Endothelial cell of hepatic sinusoid (primary cell): Measurements from ENCODE around the gene ZNF296.

Source experiments
- in situ Hi-C: cut with HindIII; loops from 2 replicates; pipeline ENCODE4 v1.10.0; 2017; ENCODE audit warnings: low sequenced_read_pairs

The ZNF296 gene

DNA sequence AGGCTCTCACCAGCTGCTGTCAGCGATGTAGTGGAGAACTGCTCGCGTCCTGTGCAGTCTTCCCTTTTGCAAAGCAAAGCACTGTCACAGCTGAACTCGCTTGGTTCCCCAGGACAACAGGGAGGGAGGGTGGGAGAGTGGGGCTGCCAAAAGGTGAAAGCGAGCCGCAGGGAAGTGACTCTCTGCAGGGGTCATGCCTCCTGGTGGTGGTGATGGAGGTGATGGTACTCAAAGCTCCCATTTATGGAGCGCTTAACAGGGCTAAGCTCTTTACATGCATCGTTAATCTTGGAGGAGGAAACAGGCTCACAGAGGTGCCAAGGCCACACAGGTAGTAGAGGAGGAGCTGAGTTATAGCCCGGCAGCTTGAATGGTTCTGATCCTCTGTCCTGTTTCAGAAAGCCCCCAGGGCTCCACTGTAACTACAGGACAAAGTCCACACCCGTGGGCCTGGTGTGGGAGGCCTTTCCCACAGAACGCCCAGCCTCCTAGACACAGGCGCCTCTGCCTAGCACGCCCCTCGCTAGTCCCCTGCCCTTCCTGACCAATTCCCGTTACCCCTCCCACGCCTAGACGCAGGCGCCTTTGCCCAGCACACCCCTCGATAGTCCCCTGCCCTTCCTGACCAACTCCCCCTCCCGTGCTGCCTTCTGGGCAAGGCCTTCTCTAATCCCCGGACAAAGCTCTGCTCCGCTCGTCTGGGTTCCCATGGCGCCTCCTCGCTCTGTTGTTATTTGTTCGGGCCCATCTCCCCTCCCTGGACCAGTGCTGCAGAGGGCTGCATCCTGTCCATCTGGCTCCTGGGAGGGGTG, 27.4 kb upstream of the ZNF296 start:
- in situ Hi-C loops, result no loop called here

DNA sequence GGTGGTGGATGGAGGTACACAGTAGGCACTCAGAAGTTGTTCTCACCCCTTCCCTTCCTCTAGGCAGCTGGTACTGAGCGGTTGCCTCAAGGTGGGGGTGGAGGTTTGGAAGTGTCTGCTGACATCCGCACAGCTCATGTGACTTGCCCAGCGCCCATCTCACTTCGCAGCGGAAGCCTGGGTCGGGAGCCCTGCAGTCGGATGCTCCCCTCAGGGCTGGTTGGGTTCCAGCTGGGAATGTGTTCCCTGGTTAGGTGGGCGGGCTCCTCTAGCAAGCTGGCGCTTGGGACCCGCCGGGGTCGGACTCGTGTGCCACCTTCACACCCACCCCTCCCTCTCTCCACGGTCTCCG, 26.9 kb upstream of the ZNF296 start:
- in situ Hi-C loops, result no loop called here

DNA sequence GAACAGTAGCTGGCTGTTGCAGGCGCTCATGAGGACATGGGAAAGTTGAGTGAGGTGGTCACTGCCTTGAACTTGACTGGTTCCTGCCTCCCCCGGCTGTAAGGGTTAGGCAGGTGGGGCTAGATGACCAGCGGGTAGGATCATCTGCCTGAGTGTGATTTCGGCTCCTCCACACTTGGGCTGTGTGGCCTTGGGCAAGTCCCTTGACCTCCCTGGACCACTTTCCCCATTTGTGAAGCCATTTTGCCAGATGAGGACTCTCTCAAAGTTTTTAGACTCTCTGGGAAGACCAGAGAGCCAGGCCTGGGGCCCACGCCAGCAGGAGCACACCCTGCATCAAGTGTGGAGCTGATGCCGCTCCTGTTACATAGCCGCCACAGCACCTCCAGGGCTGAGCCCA, 26.2 kb upstream of the ZNF296 start:
- in situ Hi-C loops, result no loop called here

DNA sequence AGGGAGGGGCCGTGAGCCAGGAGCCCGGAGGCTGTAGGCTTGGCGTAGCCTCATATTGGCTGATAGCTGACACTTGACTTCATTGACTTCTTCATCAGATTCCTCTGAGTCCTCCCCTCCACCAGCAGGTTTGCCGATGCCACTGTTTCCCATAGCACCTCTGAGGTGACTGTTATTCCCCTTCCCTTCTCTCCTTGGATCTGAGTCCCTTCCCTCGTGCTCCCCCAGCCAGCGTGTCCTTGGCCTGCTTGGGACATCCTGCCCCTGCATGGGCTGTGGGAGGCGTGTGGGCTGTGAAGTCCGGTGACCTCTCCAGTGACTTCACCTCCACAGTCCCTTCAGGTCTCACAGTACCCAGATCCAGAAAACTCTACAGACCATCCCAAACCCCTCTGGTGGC, 25.5 kb upstream of the ZNF296 start:
- in situ Hi-C loops, result no loop called here

DNA sequence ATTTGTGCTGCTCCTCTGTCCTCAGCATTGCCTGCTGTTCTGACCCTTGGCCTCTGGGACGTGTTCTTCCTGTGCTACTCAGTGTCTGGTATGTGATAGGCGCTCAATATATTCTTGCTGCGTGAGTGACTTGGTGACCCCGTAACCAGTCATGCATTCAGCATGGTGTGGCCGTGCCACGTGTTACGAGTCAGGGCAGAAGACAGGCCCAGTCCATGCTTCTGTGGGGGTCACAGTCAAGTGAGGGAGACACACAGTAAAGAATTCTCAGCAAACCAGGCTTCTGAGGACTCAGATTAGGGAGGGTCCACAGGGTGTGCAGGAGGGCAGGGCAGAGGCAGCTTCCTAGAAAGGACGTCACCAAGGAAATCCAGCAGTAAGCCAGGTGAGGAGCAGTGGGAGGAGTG, 24.6 kb upstream of the ZNF296 start:
- in situ Hi-C loops, result no loop called here

DNA sequence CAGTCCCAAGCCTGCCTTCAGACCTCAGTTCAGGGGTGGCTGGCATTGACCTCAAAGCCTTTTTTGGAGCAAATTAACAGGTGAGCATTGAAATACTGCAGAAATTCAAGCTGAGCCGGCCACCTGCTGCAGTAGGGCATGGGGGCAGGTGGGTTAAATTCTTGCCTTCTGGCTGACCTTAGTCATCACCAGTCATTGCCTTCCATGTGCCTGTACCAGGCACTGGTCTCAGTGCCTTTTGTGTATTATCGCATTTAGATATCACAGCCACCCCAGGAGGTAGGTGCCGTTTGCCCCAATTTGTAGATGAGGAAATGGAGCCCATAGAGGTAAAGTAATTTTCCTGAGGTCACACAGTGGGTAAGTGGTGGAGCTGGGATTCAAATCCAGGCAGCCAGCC, 23.9 kb upstream of the ZNF296 start:
- in situ Hi-C loops, result no loop called here

DNA sequence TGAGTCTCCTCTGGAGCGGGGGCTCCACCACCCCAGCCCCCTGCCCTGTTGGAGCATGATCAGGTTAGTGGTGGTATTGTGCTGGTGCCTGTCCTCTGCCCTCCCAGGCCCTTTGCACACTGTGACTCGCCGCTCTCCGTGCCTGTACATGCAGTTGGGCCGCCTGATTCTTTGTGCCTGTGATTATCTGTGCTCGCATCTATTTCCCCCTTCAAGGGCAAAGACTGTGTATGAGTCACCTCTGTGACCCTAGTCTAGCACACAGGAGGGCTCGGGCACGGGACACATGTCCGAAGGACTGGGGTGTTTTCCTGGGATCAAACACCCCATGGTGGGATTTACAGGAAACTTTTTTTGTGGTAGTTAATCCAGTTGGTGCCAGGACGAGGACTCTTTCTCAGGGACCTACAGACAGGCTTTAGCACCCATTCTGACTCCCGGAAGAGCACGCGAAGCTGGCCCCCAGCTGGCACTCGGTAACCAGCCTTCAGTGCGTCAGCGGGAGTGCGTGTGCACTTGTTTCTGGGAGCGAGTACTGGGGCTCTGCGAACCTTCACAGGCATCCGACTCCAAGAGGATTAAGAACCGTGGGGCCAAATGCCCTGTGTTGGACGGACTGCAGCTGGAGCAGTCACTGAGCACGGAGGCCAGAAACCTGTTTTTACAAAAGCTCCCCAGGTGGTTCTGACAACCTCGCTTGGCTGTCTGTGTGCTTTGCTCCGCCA, 23.4 kb upstream of the ZNF296 start:
- in situ Hi-C loops, result no loop called here

DNA sequence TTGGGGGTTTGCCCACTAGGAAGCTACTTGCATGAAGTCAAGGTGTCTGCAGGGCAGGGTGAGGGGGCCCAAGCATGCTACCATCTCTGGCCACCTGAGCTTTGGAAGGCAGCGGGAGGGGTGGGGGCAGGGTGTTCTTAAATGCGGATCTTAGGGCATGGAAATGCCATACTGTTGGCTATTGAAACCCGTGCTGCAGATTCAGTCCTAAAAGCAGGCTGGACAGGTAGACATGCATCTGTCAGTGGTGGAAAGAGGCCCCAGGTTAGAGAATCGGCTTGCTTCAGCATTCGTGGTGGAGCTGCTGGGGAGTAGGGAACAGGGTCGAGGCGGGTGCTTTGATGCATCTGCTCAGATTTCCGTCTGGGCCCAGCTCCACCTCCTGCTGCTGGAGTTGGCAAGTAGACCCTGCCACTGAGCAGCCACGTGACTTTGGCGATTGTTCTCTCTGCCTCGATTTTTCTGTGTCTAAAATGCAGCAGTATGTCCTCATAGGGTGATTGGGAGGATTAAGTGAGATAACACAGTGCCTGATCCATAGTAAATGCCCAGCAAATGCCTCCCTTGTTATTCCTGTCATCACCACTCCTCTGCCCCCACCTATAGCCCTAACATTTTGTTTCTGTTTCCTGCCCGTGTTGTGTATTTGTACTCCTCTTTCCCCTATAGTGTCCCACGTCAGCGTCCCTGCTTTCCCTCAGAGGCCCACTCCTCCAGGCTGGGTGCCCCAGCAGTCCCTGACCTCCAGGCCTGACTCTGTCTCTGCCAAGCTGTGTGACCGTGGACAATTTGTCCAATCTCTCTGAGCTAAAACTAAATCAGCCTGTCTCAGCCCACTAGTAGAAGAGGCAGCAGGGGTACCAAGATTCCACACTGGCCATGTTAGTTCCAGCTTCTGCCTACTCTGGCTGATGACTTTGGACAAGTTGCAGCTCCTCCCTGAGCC, 22.5 kb upstream of the ZNF296 start:
- in situ Hi-C loops, result no loop called here

DNA sequence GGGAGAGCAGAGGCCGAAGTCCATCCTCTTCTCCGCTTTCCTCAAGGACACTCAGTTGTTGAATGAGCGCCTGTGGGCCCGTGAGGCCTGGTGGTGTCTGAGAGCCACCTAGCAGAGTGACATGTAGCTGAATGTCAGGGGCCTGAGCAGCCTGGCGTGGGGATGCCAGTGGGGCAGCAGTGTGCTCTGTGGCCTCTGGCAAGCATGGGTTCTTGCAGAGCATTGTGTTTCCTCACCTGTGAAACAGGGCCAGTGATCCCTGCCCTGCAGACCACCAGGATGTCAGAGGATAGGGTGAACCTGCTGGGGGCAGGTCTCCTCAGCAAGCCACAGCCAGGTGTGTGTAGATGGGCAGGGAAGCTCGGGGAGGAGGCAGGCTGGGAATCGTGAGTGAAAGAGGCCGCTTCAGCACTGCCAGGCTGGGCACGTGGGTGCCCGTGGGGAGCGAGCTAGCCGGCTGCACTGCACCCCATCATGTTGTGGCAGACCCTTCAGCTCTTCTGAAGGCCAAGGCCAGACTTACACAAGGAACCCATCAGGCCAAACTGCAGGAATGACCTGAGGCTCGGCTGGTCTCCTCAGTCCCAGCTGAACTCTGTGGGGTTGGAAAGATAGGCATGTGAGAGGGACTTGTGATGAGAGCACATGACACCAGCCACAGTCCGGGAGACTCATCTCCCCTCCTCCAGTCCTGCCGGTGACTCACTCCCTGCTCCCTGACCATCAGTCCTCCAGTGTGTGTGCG, 21.7 kb upstream of the ZNF296 start:
- in situ Hi-C loops, result no loop called here

DNA sequence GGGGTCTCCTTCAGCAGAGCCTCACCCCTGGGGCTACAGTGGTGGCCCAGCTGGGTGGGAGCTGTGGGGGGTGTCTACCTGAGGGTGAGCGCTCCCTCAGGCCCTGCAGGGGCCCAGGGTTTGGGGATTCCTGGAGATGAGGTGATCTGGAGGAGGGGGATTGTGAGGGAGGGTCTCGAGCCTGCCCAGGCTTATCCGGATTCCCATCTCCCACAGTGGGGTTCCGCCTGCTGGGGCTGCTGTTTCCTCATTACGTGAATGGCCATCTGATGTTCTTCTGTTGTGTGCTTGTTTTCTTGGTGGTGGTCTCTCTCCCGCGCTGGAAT, 21.1 kb upstream of the ZNF296 start:
- in situ Hi-C loops, result no loop called here

DNA sequence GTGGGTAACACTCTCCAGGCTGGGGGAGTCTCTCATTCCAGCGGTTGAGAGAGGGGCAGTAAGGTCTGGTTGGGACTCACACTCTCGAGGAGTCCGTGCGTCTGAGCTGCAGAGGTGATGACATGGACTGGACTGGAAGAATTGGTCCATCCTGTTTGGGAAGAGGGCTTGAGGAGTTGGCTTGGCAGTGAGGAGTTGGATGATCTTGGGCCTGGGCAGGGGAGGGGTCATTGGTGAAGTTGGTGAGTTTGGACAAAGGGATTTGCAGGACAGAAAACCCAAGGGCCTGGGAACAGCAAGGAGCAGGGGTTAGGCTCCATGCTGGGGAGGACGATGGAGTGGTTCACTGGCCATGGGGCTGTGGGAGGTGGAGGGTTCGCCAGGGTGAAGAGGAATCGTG, 20.4 kb upstream of the ZNF296 start:
- in situ Hi-C loops, result no loop called here

DNA sequence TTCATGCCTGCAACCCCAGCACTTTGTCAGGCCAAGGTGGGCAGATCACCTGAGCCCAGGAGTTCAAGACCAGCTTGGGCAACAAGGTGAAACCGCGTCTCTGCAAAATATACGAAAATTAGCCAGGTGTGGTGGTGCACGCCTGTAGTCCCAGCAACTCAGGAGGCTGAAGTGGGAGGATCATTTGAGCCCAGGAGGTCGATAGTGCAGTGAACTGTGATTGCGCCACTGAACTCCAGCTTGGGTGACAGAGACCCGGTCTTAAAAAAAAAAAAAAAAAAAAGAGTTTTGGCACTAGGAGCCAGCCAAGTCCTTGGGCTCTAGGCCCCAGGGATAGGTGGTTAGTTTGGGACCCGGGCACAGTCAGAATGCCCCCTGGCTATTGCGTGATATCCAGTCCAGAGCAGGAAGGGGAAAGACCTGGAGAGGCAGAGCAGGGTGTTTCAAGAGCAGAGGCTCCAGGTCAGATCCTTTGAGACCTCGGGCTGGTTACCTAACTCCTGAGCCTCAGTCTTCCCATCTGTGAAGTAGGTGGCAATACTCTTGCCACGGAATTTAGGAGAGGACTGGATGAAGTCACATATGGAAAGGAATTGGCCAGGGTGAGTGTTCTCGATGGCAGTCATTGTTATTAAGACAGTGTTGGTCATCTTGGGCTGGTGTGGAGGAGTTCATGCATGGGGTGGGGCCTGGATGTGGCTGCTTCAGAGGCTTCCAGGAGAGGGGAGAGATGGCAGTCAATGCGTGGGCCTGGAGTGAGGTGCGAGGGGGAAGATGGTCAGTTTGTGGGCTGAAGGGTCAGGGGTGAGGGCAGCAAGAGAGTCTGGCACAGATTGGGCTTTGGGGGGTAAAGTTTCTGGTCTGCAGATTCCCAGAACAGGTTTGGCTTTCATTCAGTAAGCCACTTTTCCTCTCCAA, 19.5 kb upstream of the ZNF296 start:
- in situ Hi-C loops, result no loop called here

DNA sequence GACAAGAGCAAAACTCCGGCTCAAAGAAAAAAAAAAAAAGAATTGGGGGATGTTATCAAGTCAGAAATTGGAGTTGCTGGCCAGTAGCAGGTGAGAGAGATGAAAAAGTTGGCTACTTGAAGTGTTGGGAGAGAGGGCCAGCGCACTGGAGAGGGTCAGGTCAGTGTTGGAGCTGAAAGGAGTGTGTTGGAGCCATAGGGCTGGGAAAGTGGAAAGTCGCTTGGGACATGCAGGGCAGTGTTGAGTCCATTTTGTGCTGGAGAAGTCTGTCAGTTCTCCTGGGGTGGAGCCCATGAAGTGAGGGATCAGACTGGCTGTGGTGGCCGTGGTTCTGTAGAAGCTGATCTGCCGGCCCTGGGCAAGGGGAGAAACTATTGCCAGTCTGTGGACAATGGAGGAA, 18.4 kb upstream of the ZNF296 start:
- in situ Hi-C loops, result no loop called here

DNA sequence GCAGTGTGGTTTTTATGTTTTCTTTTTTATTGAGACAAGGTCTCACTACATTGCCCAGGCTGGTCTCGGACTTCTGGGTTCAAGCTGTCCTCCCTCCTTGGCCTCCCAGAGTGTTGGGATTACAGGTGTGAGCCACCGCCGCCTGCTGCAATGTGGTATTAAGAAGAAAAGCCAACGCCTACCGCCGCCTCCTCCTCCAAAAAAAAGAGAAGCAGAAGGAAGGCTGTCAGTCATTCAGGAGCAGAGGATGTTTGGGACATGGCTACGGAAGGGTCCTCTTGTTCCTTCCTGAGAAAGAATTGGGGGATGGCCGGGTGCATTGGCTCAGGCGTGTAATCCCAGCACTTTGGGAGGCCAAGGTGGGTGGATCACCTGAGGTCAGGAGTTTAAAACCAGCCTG, 17.9 kb upstream of the ZNF296 start:
- in situ Hi-C loops, result no loop called here

DNA sequence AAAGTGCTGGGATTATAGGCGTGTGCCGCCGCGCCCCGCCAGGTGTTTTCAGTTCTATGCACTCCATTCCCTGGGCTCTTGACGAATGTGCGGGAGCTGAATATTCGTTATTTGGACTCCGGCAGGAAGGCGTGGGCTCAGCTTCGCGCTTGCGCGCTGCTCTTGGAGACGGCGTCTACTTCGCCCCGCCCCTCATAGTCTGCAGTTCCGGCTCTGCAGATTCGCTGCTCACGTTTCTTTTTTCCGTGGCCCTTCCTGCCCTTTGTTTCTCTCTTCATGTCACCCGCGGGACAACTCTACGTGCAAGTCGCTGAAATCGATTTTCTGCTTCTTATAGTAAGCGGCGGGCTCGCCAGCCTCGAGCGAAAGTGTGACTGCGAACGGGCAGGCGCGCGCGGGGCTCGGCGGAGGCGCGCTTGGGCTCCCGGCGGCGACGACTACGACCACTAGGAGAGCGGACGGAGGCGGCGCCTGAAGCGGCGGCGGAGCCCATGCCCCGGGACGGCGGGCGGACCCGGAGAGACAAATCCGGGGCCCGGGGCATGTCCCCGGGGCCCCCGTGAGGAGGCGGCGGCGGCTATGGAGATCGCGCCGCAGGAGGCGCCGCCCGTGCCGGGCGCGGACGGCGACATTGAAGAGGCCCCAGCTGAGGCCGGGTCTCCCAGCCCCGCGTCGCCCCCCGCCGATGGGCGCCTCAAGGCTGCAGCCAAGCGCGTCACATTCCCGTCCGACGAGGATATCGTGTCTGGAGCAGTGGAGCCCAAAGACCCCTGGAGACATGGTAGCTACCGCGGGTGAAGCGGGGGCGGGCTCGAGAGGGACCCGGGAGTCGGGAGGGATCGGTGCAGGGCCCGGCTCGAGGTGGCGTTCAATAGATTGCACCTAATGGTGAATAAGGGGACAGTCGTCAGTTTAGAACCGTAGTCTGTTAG, 16.7 kb upstream of the ZNF296 start, which contains the start of gene PPP1R37:
Gene PPP1R37, plus strand, starts transcription at position 433 of the 932 bp plus-strand sequence. Its CDS starts 147 bp downstream, at position 580.
- in situ Hi-C loops, result no loop called here

DNA sequence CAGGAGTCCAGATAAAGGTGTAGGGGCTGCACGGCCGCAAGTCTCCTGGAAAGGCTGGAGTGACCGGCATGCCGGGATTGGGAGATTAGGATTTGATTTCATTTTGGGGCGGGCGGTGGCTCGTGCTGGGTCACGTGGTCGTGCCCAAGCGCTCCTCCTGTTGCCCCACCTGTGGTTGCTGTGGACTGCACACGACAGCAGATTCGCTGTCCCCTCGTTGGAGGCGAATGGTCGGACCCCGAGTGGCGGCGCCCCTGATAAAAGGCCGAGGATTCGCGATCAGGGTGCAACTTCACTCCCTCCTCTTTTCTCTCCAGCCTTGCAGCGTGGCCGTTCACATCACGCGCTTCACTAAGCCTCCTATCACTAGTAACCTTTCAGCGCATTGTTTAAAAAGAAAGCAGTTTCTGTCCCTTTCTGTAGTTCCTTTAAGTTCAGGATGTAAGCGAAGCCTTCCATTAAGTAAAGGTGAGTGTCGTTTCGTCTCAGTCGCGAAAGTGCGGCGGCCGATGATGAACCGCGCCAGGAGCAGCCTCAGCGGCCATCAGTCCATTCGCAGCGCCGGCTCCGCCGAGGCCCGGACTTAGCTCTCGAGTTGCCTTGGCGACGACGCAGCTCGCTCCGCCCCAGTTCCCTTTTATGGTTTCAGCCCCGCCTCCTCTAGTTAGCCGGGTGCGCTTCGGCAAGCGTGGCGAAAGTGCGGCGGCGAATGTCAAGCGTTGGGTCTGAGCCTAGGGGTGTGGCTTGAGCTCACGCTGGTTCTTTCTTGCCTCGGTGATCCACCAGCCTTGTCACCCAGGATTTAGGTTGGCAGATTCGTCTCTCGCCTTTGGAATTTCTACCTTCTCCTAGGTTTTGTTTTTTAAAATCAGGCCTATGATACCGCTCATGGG, 15.0 kb upstream of the ZNF296 start:
- in situ Hi-C loops, result no loop called here

DNA sequence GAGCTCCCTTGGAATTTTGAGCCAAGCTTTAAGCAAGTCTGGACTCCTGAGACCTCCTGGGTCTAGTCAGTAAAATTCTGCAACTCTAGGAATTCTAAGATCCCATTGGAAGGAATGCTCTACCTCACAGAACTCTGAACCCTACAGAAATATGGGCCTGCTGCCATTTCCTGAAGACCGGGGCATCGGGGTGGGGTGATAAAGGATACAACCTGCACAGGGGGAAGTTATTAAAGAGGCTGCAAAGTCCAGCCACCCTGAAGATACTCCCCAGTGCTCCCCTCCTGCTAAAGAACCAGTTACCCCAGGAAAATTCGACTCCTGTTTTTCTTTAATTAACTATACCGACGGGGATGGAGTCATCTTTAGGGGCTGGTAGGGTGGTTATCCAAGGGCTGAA, 14.3 kb upstream of the ZNF296 start:
- in situ Hi-C loops, result no loop called here

DNA sequence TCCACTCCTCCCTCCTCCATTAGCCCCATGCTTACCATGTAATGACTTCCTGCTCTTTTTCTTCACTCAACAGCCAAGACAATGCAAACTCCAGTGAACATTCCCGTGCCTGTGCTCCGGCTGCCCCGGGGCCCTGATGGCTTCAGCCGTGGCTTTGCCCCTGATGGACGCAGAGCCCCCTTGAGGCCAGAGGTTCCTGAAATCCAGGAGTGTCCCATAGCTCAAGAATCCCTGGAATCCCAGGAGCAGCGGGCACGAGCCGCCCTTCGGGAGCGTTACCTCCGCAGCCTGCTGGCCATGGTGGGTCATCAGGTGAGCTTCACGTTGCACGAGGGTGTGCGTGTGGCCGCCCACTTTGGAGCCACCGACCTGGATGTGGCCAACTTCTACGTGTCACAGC, 13.8 kb upstream of the ZNF296 start:
- in situ Hi-C loops, result no loop called here
